Right ventricle myocardium inferior (tissue), 1 donor: ENCODE results near the gene ZNF804B. TPM values are rescaled to one million over a fixed set of nuclear protein-coding genes. Genes with fewer than 3 reads are reported as not detected.

Experiments
- ATAC-seq: fragments of 200-7000 bp; cut with Tn5 transposase; one replicate; pipeline ENCODE4 v1.9.1; 2020; ENCODE audit warnings: mild to moderate bottlenecking, moderate library complexity
- DNase-seq: peaks from one replicate; pipeline ENCODE4 v3.0.0; 2021; ENCODE audit errors: missing footprints
- intact Hi-C: fragments of 100-400 bp; cut with DNase I; formaldehyde crosslinking; loops from one replicate; pipeline ENCODE4 v1.11.0; 2022
- total RNA-seq: library from RNA; stranded (reverse); fragmentation: NEBNext Ultra II Directional; extraction: Animal tissue kit (Norgen Biotek cat#: 25700); gene quantifications from one replicate; pipeline ENCODE4 v1.2.1, GENCODE V29; 2021
- donor health status: DM: no; HTN: yes; CAD: no; lungs with severe emphysema.

Gene ZNF804B
- total RNA-seq, 1 donor from 2014 or later = not detected

GRCh38 chr7:89335490-89335889 is 576.0 kb downstream of the ZNF804B start:
- intact Hi-C loops = no loop called here
- ATAC-seq (no peak), DNase-seq (no peak)

- DNase-seq (no peak), ATAC-seq (no peak)
- intact Hi-C loops = no loop called here
Observed at GRCh38 chr7:89336121-89336520, 576.6 kb downstream of the ZNF804B start.

- intact Hi-C loops = no loop called here
- ATAC-seq (no peak), DNase-seq (no peak)
Observed at GRCh38 chr7:89339748-89340147, 580.2 kb downstream of the ZNF804B start.

GRCh38 chr7:89357121-89357520 is 597.6 kb downstream of the ZNF804B start:
- ATAC-seq (no peak), DNase-seq (no peak)
- intact Hi-C loops = no loop called here

GRCh38 chr7:89377219-89377618 is 617.7 kb downstream of the ZNF804B start:
- ATAC-seq = no peak
- intact Hi-C loops = no loop called here
- DNase-seq = no peak

GRCh38 chr7:89385411-89385810 is 625.9 kb downstream of the ZNF804B start:
- ATAC-seq (no peak), DNase-seq (no peak)
- intact Hi-C loops = no loop called here

Other genes with a start within 250 kb of the ZNF804B start
- gene TEX47, start 36.0 kb downstream of the ZNF804B start, total RNA-seq = not detected